GM13976 (cell line): ENCODE data around the gene GLA.

Experiments used
- DNase-seq: peaks from one replicate; pipeline ENCODE4 v3.0.0; 2012; ENCODE audit warnings: low spot score
- in situ Hi-C: fragments of 300-500 bp; cut with MboI; formaldehyde crosslinking; loops from one replicate; pipeline ENCODE4 v1.12.0; 2022; ENCODE audit warnings: low sequenced_read_pairs, mixed read lengths, inconsistent platforms; ENCODE audit not compliant: unreplicated experiment
- TF ChIP-seq, protein P1 (sequence below): IDR thresholded peaks from 2 replicates; pipeline ENCODE4 v1.5.1; 2012; ENCODE audit warnings: borderline replicate concordance, mild to moderate bottlenecking; ENCODE audit not compliant: insufficient read depth; ENCODE audit errors: extremely low read depth, missing control alignments, control extremely low read depth

GLA gene

DNA sequence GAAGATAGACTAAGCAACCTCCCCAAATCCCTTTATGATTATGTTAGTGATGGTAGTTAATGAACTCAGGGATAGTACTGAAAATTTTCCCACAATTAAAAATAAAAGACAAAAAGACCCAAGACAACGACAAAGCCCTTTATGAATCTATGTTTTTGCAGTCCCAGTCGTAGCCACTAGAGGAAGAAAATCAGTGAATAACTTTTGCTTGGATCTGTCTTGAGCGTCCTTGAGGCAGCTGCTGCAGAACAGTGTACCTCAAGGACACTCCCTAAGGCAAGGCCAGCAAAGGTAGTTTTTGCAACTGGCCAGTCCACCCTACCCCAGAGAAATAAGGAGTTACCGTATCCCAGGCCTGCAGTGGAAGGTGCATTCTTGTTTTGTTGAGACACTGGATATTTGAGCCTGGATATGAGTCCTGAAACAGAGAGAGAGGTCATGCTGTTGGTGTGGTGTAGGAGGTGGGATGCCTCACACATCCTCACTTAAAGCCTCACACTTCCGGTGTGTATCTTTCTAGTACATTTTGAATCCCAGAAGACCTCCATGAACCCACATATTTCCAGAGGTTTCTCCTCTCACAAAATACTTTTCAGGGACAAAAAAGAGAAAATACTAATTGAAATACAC is 50.4 kb downstream of the GLA start:
- in situ Hi-C loops, result no loop called here
- TF ChIP-seq, protein P1, sequence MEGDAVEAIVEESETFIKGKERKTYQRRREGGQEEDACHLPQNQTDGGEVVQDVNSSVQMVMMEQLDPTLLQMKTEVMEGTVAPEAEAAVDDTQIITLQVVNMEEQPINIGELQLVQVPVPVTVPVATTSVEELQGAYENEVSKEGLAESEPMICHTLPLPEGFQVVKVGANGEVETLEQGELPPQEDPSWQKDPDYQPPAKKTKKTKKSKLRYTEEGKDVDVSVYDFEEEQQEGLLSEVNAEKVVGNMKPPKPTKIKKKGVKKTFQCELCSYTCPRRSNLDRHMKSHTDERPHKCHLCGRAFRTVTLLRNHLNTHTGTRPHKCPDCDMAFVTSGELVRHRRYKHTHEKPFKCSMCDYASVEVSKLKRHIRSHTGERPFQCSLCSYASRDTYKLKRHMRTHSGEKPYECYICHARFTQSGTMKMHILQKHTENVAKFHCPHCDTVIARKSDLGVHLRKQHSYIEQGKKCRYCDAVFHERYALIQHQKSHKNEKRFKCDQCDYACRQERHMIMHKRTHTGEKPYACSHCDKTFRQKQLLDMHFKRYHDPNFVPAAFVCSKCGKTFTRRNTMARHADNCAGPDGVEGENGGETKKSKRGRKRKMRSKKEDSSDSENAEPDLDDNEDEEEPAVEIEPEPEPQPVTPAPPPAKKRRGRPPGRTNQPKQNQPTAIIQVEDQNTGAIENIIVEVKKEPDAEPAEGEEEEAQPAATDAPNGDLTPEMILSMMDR, result no peak
- DNase-seq, result no peak

DNA sequence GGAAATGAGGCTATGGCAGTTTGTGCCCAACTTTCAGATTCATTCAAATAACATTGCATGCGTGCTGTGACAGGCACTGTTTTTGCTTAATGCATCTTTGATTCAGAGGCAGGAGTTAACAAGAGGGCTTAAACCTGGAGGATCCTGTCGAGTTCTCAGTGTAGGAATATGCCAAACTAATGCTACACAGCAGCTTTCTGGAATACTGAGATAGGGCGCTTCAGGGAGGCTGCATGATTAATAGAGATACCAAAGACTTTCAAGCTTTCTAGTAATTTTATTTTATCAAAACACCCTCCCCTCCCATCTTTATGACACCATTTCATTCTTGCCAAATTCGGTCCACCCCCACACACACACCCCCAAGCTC is 58.5 kb downstream of the GLA start:
- TF ChIP-seq, protein P1, result no peak
- DNase-seq, result no peak
- in situ Hi-C loops, result no loop called here

DNA sequence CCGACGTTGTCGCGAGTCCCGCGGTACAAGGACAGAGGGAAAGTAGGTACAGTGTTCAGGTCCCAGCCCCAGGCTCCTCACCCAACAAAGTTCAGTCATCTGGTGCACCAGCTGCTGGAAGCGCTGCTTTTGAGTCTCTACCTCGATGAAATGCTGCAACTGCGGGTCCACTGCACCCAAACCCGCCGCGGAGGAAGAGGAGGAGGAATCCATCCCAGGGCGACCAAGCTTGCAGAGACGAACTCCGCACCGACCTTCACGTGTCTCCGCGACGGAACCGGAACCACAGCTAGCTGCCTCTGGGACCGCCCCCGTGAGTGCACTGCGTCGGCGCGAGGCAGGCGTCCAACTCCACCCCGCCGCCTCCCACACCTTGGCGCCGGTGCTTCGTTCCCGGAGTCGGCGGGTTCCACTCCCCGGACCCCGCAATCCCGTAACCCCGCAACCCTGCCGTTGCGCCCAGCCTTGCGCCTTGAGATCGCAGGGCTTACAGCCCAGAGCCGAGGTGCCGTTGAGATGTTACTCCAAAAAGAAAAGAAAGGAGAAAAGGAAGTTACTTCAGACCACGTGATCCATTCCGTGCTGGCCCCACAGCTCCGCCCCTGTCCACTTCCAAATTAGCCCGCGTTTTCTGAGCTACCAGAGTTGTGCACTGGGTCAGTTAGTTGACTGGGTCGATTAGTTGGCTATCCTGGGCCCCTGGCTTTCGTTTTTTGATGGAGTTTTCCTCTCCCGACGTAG is 59.1 kb downstream of the GLA start, which contains the start of gene TIMM8A:
TSS of gene TIMM8A (minus strand) at position 291 of the 741 bp plus-strand sequence. CDS start at position 213, 78 bp downstream.
- TF ChIP-seq, protein P1, result no peak
- DNase-seq, result peak; percentile 87
- in situ Hi-C loops, result no loop called here

DNA sequence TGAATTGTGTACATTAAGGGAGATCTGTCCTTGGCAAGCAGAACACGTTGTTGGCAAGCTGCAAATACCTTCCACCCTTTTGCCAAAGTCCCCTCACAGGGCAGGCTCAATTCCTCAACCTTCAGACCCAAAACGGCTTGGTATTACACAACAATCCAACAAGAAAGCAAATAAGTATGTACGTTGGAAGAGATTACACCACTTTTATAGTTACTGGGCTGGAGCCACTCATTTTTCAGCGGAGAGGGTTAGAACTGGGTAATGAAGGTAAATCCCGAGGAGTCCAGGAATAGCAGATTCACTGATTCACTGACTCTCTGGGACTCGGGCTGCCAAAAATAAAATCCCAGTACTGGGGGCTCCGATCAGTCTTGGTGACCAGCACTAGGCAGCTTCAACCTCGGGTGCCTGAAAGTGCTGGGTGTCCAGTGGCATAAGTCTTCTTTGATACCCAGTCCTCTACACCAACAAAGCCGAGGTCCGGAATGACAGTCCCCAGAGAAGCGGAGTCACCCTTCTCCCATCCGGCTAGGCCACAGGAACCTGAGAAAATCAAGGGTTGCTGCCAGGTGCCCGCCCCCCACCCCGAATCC is 59.8 kb downstream of the GLA start:
- in situ Hi-C loops, result no loop called here

More for the DNA sequence above, 59.8 kb downstream of the GLA start:
- TF ChIP-seq, protein P1, result no peak
- DNase-seq, result no peak
